Glutamatergic neuron (in vitro differentiated cells): ENCODE results near the gene ITPR1. TPM values are rescaled to one million over a fixed set of nuclear protein-coding genes. Genes with fewer than 3 reads are reported as not detected.

Source experiments
- DNase-seq: peaks from one replicate; pipeline ENCODE4 v3.0.0; 2022
- H3K27ac Mint-ChIP-seq: one replicate; pipeline ENCODE4 v1.8.0; 2020; ENCODE audit warnings: mild to moderate bottlenecking, mixed read lengths, inconsistent platforms; ENCODE audit not compliant: unreplicated experiment
- H3K27me3 Mint-ChIP-seq: one replicate; pipeline ENCODE4 v1.8.0; 2020; ENCODE audit warnings: mild to moderate bottlenecking, moderate library complexity, mixed read lengths, inconsistent platforms; ENCODE audit not compliant: unreplicated experiment
- H3K36me3 Mint-ChIP-seq: one replicate; pipeline ENCODE4 v1.8.0; 2020; ENCODE audit warnings: mild to moderate bottlenecking, mixed read lengths, inconsistent platforms; ENCODE audit not compliant: unreplicated experiment
- H3K4me1 Mint-ChIP-seq: one replicate; pipeline ENCODE4 v1.8.0; 2020; ENCODE audit warnings: mild to moderate bottlenecking, low read depth, mixed read lengths, inconsistent platforms; ENCODE audit not compliant: unreplicated experiment
- H3K4me3 Mint-ChIP-seq: one replicate; pipeline ENCODE4 v1.8.0; 2020; ENCODE audit warnings: mild to moderate bottlenecking, mixed read lengths, inconsistent platforms; ENCODE audit not compliant: unreplicated experiment
- H3K9me3 Mint-ChIP-seq: one replicate; pipeline ENCODE4 v1.8.0; 2020; ENCODE audit warnings: mild to moderate bottlenecking, moderate library complexity, mixed read lengths, inconsistent platforms; ENCODE audit not compliant: unreplicated experiment
- CTCF ChIP-seq: fragments of 200-600 bp; sonication (generic); IDR thresholded peaks from one replicate; pipeline ENCODE4 v1.5.0; 2021; ENCODE audit not compliant: partially characterized antibody, unreplicated experiment
- total RNA-seq: library from RNA; stranded (reverse); fragmentation: NEBNext Ultra II Directional; extraction: Animal tissue kit (Norgen Biotek cat#: 25700); gene quantifications from one replicate; pipeline ENCODE4 v1.2.1, GENCODE V29; 2021; ENCODE audit not compliant: unreplicated experiment

ITPR1 gene
- total RNA-seq, 1 donor from 2014 or later = 6.9 TPM

DNA sequence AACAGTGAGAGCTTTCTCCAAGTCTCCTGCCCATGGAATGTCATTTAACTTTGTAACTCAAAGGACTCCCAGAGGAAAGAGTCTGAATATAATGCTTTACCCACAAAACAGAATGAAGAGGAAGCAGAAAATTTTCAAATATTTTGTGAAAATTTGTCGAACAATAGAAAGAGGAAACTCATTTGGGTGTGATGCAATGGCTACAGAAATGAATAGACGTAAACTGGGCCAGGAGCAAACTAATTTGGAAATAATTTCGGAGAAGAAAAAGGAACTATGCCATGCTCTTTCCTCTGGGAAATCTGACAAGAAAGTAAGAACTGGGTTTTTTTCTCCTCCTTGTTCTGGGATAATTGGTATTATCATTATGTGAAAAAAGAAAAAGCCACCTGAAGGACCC lies 14.9 kb upstream of the ITPR1 start:
- DNase-seq = no peak
- Mint-ChIP-seq H3K9me3 (no peaks in the 10 kb centered on the region), H3K4me3 (no peak overlapping the region), H3K27me3 (no peaks in the 10 kb centered on the region), H3K36me3 (no peaks in the 10 kb centered on the region), H3K4me1 (no peaks in the 10 kb centered on the region), H3K27ac (no peak overlapping the region)
- no peak for TF ChIP-seq CTCF

- Mint-ChIP-seq H3K36me3 (no peaks in the 10 kb centered on the region), H3K27ac (no peak overlapping the region)
Measured at GRCh38 chr3:4491855-4492207, 1.3 kb upstream of the ITPR1 start.

GRCh38 chr3:4492208-4493013 lies 737 bp upstream of the ITPR1 start:
- Mint-ChIP-seq H3K36me3 (no peaks in the 10 kb centered on the region), H3K27me3 (peaks cover 2% of the 10 kb centered on the region), H3K4me1 (no peaks in the 10 kb centered on the region), H3K9me3 (peaks cover 2% of the 10 kb centered on the region), H3K4me3 (peak overlapping the region; percentile 92), H3K27ac (no peak overlapping the region)
- TF ChIP-seq CTCF = no peak
- peak; percentile 48 for DNase-seq

More at GRCh38 chr3:4491855-4492207, 1.3 kb upstream of the ITPR1 start:
- Mint-ChIP-seq H3K4me1 (no peaks in the 10 kb centered on the region), H3K27me3 (peaks cover 2% of the 10 kb centered on the region), H3K9me3 (peaks cover 2% of the 10 kb centered on the region), H3K4me3 (peak overlapping the region; percentile 92)
- no peak for TF ChIP-seq CTCF
- DNase-seq = no peak

DNA sequence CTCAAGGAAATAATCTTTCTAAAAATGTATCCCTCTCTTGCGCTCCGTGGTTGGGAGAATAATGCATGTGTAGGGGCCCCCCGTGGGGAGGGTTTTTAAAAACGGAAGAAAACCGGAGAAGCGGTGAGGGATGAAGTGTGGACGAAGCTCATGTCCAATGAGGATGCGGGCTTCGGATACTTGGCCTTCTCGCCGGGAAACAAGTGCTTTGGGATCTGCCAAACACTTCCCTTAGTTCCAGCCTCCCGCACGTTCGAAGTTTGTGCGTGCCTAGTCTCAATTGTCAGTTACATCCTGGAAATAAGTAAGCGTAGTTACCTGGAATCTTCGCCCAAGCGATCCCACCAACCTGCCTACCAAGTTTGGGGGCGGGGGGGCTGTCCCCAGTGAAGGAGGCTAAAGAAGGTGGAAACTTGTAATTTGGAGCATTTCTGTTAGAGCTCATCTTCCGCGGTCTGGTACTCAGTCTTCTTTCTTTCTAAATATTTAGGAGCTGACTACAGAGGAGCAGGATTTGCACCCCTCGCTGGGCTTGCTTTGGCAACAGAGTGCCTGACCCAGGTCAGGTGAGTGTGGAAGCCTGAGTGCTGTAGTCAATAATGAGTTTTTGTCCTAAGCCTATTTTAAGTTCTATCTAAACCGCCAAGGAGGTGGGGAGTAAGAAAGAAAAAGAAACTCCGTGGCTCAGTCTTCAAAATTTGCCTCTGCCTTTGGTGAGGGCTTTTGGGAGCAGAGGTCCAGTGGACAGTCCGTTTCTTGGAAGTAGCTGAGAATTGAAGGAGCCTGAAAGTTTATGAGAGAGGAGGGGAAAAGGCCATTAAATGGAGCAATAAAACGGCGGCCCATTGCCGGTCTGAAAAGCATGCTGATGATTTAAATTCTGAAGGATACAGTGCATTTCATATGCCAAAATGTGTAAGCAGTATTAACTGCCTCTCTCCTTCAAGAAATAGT lies 1.1 kb downstream of the ITPR1 start:
- no peak for DNase-seq
- peak overlapping the region; percentile 92 for H3K4me3 Mint-ChIP-seq

More for the DNA sequence above, 1.1 kb downstream of the ITPR1 start:
- H3K27me3 Mint-ChIP-seq = peaks cover 2% of the 10 kb centered on the region
- H3K9me3 Mint-ChIP-seq = peaks cover 2% of the 10 kb centered on the region
- no peaks in the 10 kb centered on the region for H3K4me1 Mint-ChIP-seq
- no peak overlapping the region for H3K27ac Mint-ChIP-seq
- TF ChIP-seq CTCF = no peak
- H3K36me3 Mint-ChIP-seq = no peaks in the 10 kb centered on the region
